ENCODE data around the gene CCR9. TPM values are rescaled to one million over a fixed set of nuclear protein-coding genes. Genes with fewer than 3 reads are reported as not detected.

CCR9 gene
- total RNA-seq, 1 donor from 2014 or later: not detected

- Mint-ChIP-seq H3K4me3 (ENCODE audit: unreplicated experiment) (peak overlapping the region; percentile 94), H3K4me1 (ENCODE audit: low read depth, unreplicated experiment) (peaks cover 8% of the 10 kb centered on the region), H3K27me3 (ENCODE audit: low read depth, unreplicated experiment) (peaks cover 34% of the 10 kb centered on the region), H3K9me3 (ENCODE audit: unreplicated experiment) (no peaks in the 10 kb centered on the region), H3K36me3 (ENCODE audit: low read depth, unreplicated experiment) (peaks cover 2% of the 10 kb centered on the region), H3K27ac (ENCODE audit: unreplicated experiment) (no peak overlapping the region)
- H3K4me1 ChIP-seq (ENCODE audit: insufficient read depth, low read length): peaks cover 4% of the 10 kb centered on the region
- no peaks in the 10 kb centered on the region for H3K36me3 ChIP-seq (ENCODE audit: insufficient read depth, low read length)
- TF ChIP-seq CTCF (IDR thresholded peaks at IDR 0.05; ENCODE audit: insufficient read depth, low read depth, low read length) (no peak), EZH2 (IDR thresholded peaks at IDR 0.05; ENCODE audit: insufficient read depth, low read length) (no peak)
- H3K27me3 ChIP-seq (ENCODE audit: insufficient read depth, low read length): peaks cover 17% of the 10 kb centered on the region
- DNase-seq (ENCODE audit: low read depth) (no peak), FAIRE-seq (no peak)
- H3K9me3 ChIP-seq (ENCODE audit: insufficient read depth, low read depth, low read length): no peaks in the 10 kb centered on the region
- H3K4me2 ChIP-seq (ENCODE audit: low read length): no peak overlapping the region
- H2AFZ ChIP-seq (ENCODE audit: low read depth, low read length): no peak overlapping the region
- no peak overlapping the region for H3K4me3 ChIP-seq (ENCODE audit: insufficient read depth, low read depth, low read length)
- H3K79me2 ChIP-seq (ENCODE audit: insufficient read depth, low read length): no peaks in the 10 kb centered on the region
- H3K27ac ChIP-seq (ENCODE audit: low read depth, low read length): no peak overlapping the region
- H3K9ac ChIP-seq (ENCODE audit: low read length): no peak overlapping the region
- H4K20me1 ChIP-seq (ENCODE audit: insufficient read depth, low read length): no peaks in the 10 kb centered on the region
Measured at GRCh38 chr3:45842851-45843625, 43.3 kb upstream of the CCR9 start.

- Histone ChIP-seq H2AFZ (ENCODE audit: low read depth, low read length) (no peak overlapping the region), H3K79me2 (ENCODE audit: insufficient read depth, low read length) (no peaks in the 10 kb centered on the region), H4K20me1 (ENCODE audit: insufficient read depth, low read length) (no peaks in the 10 kb centered on the region), H3K4me2 (ENCODE audit: low read length) (no peak overlapping the region), H3K4me1 (ENCODE audit: insufficient read depth, low read length) (peaks cover 4% of the 10 kb centered on the region), H3K36me3 (ENCODE audit: insufficient read depth, low read length) (no peaks in the 10 kb centered on the region), H3K27ac (ENCODE audit: low read depth, low read length) (no peak overlapping the region), H3K9ac (ENCODE audit: low read length) (no peak overlapping the region), H3K27me3 (ENCODE audit: insufficient read depth, low read length) (peaks cover 28% of the 10 kb centered on the region), H3K9me3 (ENCODE audit: insufficient read depth, low read depth, low read length) (no peaks in the 10 kb centered on the region), H3K4me3 (ENCODE audit: insufficient read depth, low read depth, low read length) (no peak overlapping the region)
- FAIRE-seq: no peak
- no peak for TF ChIP-seq EZH2 (IDR thresholded peaks at IDR 0.05; ENCODE audit: insufficient read depth, low read length)
- no peak for TF ChIP-seq CTCF (IDR thresholded peaks at IDR 0.05; ENCODE audit: insufficient read depth, low read depth, low read length)
- DNase-seq (ENCODE audit: low read depth): no peak
- H3K27me3 Mint-ChIP-seq (ENCODE audit: low read depth, unreplicated experiment): peaks cover 46% of the 10 kb centered on the region
- H3K9me3 Mint-ChIP-seq (ENCODE audit: unreplicated experiment): no peaks in the 10 kb centered on the region
- H3K36me3 Mint-ChIP-seq (ENCODE audit: low read depth, unreplicated experiment): no peaks in the 10 kb centered on the region
- no peak overlapping the region for H3K4me3 Mint-ChIP-seq (ENCODE audit: unreplicated experiment)
- H3K27ac Mint-ChIP-seq (ENCODE audit: unreplicated experiment): no peak overlapping the region
- H3K4me1 Mint-ChIP-seq (ENCODE audit: low read depth, unreplicated experiment): peaks cover 8% of the 10 kb centered on the region
Measured at GRCh38 chr3:45844616-45845015, 41.7 kb upstream of the CCR9 start.

GRCh38 chr3:45848392-45848791, 38.0 kb upstream of the CCR9 start:
- no peak overlapping the region for H2AFZ ChIP-seq (ENCODE audit: low read depth, low read length)
- H3K4me1 ChIP-seq (ENCODE audit: insufficient read depth, low read length): no peaks in the 10 kb centered on the region
- peaks cover 75% of the 10 kb centered on the region for H3K27me3 Mint-ChIP-seq (ENCODE audit: low read depth, unreplicated experiment)
- no peak overlapping the region for H3K4me2 ChIP-seq (ENCODE audit: low read length)
- H3K9me3 ChIP-seq (ENCODE audit: insufficient read depth, low read depth, low read length): no peaks in the 10 kb centered on the region
- no peaks in the 10 kb centered on the region for H3K36me3 ChIP-seq (ENCODE audit: insufficient read depth, low read length)
- H3K36me3 Mint-ChIP-seq (ENCODE audit: low read depth, unreplicated experiment): no peaks in the 10 kb centered on the region
- no peak overlapping the region for H3K27ac ChIP-seq (ENCODE audit: low read depth, low read length)
- no peaks in the 10 kb centered on the region for H3K79me2 ChIP-seq (ENCODE audit: insufficient read depth, low read length)
- DNase-seq (ENCODE audit: low read depth) (no peak), FAIRE-seq (no peak)
- no peak overlapping the region for H3K9ac ChIP-seq (ENCODE audit: low read length)
- no peak for TF ChIP-seq CTCF (IDR thresholded peaks at IDR 0.05; ENCODE audit: insufficient read depth, low read depth, low read length)
- TF ChIP-seq EZH2 (IDR thresholded peaks at IDR 0.05; ENCODE audit: insufficient read depth, low read length): no peak
- H4K20me1 ChIP-seq (ENCODE audit: insufficient read depth, low read length): no peaks in the 10 kb centered on the region
- peaks cover 33% of the 10 kb centered on the region for H3K27me3 ChIP-seq (ENCODE audit: insufficient read depth, low read length)
- no peak overlapping the region for H3K4me3 ChIP-seq (ENCODE audit: insufficient read depth, low read depth, low read length)
- peaks cover 2% of the 10 kb centered on the region for H3K9me3 Mint-ChIP-seq (ENCODE audit: unreplicated experiment)
- H3K4me3 Mint-ChIP-seq (ENCODE audit: unreplicated experiment): no peak overlapping the region
- H3K4me1 Mint-ChIP-seq (ENCODE audit: low read depth, unreplicated experiment): no peaks in the 10 kb centered on the region
- no peak overlapping the region for H3K27ac Mint-ChIP-seq (ENCODE audit: unreplicated experiment)

All from astrocyte (in vitro differentiated cells and primary cell).